ENCODE data around the gene DAG1. TPM values are rescaled to one million over a fixed set of nuclear protein-coding genes. Genes with fewer than 3 reads are reported as not detected.

DAG1 gene
- total RNA-seq, 5 donors from 2014 or later (not counting 1 experiment from before 2014, with no cell fraction given): 16.5 to 19.4 (median 18.1) TPM

DNA sequence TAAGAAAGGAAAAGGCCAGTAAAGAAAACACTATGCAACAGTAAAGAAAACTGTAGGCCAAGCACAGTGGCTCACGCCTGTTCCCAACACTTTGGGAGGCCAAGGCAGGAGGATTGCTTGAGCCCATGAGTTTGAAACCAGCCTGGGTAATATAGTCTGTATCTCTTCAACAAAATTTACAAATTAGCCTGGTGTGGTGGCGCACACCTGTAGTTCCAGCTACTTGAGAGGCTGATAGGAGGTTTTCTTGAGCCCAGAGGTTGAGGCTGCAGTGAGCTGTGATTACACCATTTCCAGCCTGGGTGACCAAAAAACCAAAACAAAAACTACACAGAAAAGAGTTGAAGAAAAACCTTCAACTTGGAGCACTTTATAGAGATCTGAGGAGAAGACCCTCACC lies 31.8 kb downstream of the DAG1 start:
- Histone ChIP-seq H3K27me3 (replicated peaks in 1 of 2; ENCODE audit: control insufficient read depth in 2 of 2, extremely low read depth in 1 of 2, insufficient read depth in 2 of 2, low read length in 1 of 2) (no peaks in the 10 kb centered on the region), H3K9me3 (no peaks in the 10 kb centered on the region), H3K4me1 (ENCODE audit: control insufficient read depth in 1 of 2, extremely low read depth in 1 of 2, insufficient read depth in 2 of 2, low read length in 2 of 2) (peaks cover 0 to 2% of the 10 kb centered on the region in 2 experiments), H3K27ac (ENCODE audit: low read length) (no peak overlapping the region), H3K4me3 (ENCODE audit: control insufficient read depth in 1 of 2, extremely low read depth in 1 of 2, low read length in 1 of 2) (no peak overlapping the region), H3K36me3 (ENCODE audit: control insufficient read depth in 2 of 2, extremely low read depth in 1 of 2, insufficient read depth in 1 of 2, low read length in 1 of 2) (no peaks in the 10 kb centered on the region)
- H3K36me3 Mint-ChIP-seq: peaks cover 10% of the 10 kb centered on the region
- no peaks in the 10 kb centered on the region for H3K27me3 Mint-ChIP-seq
- POLR2A ChIA-PET: no interaction called here
- H3K4me1 Mint-ChIP-seq: peaks cover 20 to 29% (median 27%) of the 10 kb centered on the region in 3 donors
- CTCF ChIA-PET: no interaction called here
- no peaks in the 10 kb centered on the region for H3K9me3 Mint-ChIP-seq
- no peak overlapping the region for H3K4me3 Mint-ChIP-seq
- no peak for DNase-seq
- H3K27ac Mint-ChIP-seq: peak overlapping the region in 1 of 2 donors; percentile 34
- WGBS (ENCODE audit: insufficient coverage): 100% methylated on average over 1 of the region's 2 CpGs
- no peak for ATAC-seq (replicated peaks in 1 of 4)

DNA sequence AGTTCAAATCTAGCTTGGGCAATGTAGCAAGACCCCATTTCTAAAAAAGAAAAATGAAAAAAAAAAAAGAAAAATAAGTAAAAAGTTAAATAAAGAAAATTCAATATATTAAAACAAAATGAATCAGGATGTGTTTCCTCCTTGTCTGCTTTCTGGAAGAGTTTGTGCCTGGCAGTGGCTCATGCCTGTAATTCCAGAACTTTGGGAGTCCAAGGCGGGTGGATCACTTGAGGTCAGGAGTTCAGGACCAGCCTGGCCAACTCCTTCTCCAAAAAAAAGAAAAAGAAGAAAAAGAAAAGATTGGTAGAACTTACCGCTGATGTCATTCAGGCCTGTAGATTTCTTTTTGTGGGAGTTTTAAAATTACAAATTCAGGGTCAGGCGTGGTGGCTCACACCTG lies 36.8 kb downstream of the DAG1 start:
- H3K27me3 ChIP-seq (replicated peaks in 1 of 2; ENCODE audit: control insufficient read depth in 2 of 2, extremely low read depth in 1 of 2, insufficient read depth in 2 of 2, low read length in 1 of 2): no peaks in the 10 kb centered on the region
- Mint-ChIP-seq H3K4me3 (no peak overlapping the region), H3K4me1 (peaks cover 13 to 17% (median 14%) of the 10 kb centered on the region in 3 donors), H3K27ac (no peak overlapping the region), H3K36me3 (peaks cover 24% of the 10 kb centered on the region), H3K9me3 (no peaks in the 10 kb centered on the region), H3K27me3 (no peaks in the 10 kb centered on the region)
- no peaks in the 10 kb centered on the region for H3K9me3 ChIP-seq
- H3K36me3 ChIP-seq (ENCODE audit: control insufficient read depth in 2 of 2, extremely low read depth in 1 of 2, insufficient read depth in 1 of 2, low read length in 1 of 2): peaks cover 11 to 17% of the 10 kb centered on the region in 2 donors
- H3K4me3 ChIP-seq (ENCODE audit: control insufficient read depth in 1 of 2, extremely low read depth in 1 of 2, low read length in 1 of 2): no peak overlapping the region
- no CpG with 5 or more reads among the region's 3 CpGs for WGBS (ENCODE audit: insufficient coverage)
- POLR2A ChIA-PET: no interaction called here
- CTCF ChIA-PET: no interaction called here
- no peak for DNase-seq
- no peaks in the 10 kb centered on the region for H3K4me1 ChIP-seq (ENCODE audit: control insufficient read depth in 1 of 2, extremely low read depth in 1 of 2, insufficient read depth in 2 of 2, low read length in 2 of 2)
- ATAC-seq (replicated peaks in 1 of 4): no peak
- H3K27ac ChIP-seq (ENCODE audit: low read length): no peak overlapping the region

DNA sequence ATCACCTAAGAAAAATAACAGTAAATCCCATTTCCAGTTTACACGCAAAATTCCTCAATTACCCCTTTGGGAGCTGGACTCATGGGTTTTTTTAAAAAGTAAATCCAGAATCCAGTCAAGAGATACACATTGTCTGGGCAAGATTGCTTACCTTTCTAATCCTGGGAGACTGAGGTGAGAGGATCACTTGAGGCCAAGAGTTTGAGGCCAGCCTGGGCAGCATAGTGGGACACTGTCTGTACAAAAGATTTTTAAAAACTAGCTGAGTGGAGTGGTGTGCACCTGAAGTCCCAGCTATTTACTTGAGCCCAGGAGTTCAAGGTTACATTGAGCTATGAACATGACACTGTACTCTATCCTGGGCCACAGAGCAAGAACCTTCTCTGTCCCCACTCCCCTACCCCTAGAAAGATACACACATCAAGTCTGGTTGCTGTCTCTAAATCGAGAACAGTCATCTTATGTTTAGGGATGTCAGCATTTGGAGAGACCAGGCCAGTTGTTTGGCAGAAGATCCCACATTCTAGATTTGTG lies 39.0 kb downstream of the DAG1 start:
- H3K4me1 ChIP-seq (ENCODE audit: control insufficient read depth in 1 of 2, extremely low read depth in 1 of 2, insufficient read depth in 2 of 2, low read length in 2 of 2): no peaks in the 10 kb centered on the region
- no peaks in the 10 kb centered on the region for H3K9me3 Mint-ChIP-seq
- no peak overlapping the region for H3K4me3 Mint-ChIP-seq
- DNase-seq (no peak), ATAC-seq (replicated peaks in 1 of 4) (no peak)
- H3K27me3 ChIP-seq (replicated peaks in 1 of 2; ENCODE audit: control insufficient read depth in 2 of 2, extremely low read depth in 1 of 2, insufficient read depth in 2 of 2, low read length in 1 of 2): no peaks in the 10 kb centered on the region
- H3K27me3 Mint-ChIP-seq: no peaks in the 10 kb centered on the region
- peaks cover 27% of the 10 kb centered on the region for H3K36me3 Mint-ChIP-seq
- no peaks in the 10 kb centered on the region for H3K9me3 ChIP-seq
- CTCF ChIA-PET: no interaction called here
- no peak overlapping the region for H3K4me3 ChIP-seq (ENCODE audit: control insufficient read depth in 1 of 2, extremely low read depth in 1 of 2, low read length in 1 of 2)
- H3K27ac ChIP-seq (ENCODE audit: low read length): no peak overlapping the region
- H3K36me3 ChIP-seq (ENCODE audit: control insufficient read depth in 2 of 2, extremely low read depth in 1 of 2, insufficient read depth in 1 of 2, low read length in 1 of 2): peaks cover 11 to 31% of the 10 kb centered on the region in 2 donors
- H3K27ac Mint-ChIP-seq: no peak overlapping the region
- POLR2A ChIA-PET: interaction anchor here in 1 of 2 donors (0.7 kb wide), 1 partner anchor 58 kb away, joined by 3 read pairs; no protein-coding TSS in a partner anchor
- peaks cover 4 to 11% (median 6%) of the 10 kb centered on the region in 3 donors for H3K4me1 Mint-ChIP-seq
- WGBS (ENCODE audit: insufficient coverage): no CpG with 5 or more reads among the region's 2 CpGs

DNA sequence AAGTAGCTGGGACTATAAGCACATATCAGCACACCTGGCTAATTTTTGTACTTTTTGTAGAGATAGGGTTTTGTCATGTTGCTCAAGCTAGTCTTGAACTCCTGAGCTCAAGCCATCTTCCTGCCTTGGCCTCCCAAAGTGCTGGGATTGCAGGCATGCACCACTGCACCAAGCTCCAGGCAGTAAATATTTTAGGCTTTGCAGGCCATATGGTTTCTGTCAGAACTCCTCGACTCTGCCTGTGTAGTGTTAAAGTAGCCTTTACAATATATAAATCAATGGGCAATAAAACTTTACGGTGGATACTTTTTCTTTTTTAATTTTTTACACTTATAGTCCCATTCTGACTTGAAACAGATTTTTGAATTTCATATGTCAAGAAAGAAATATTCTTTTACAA lies 41.6 kb downstream of the DAG1 start:
- no peak overlapping the region for H3K4me3 ChIP-seq (ENCODE audit: control insufficient read depth in 1 of 2, extremely low read depth in 1 of 2, low read length in 1 of 2)
- ChIA-PET CTCF (interaction anchor here in 1 of 2 donors (0.7 kb wide), 1 partner anchor 188 kb away, joined by 4 read pairs; no protein-coding TSS in a partner anchor), POLR2A (no interaction called here)
- no peaks in the 10 kb centered on the region for H3K9me3 ChIP-seq
- WGBS (ENCODE audit: insufficient coverage): no CpG with 5 or more reads among the region's 2 CpGs
- Mint-ChIP-seq H3K4me3 (no peak overlapping the region), H3K4me1 (peaks cover 4 to 15% (median 9%) of the 10 kb centered on the region in 3 donors), H3K27ac (no peak overlapping the region), H3K27me3 (no peaks in the 10 kb centered on the region), H3K36me3 (peaks cover 42% of the 10 kb centered on the region), H3K9me3 (no peaks in the 10 kb centered on the region)
- H3K36me3 ChIP-seq (ENCODE audit: control insufficient read depth in 2 of 2, extremely low read depth in 1 of 2, insufficient read depth in 1 of 2, low read length in 1 of 2): peaks cover 11 to 34% of the 10 kb centered on the region in 2 donors
- ATAC-seq (replicated peaks in 1 of 4) (no peak), DNase-seq (no peak)
- H3K27ac ChIP-seq (ENCODE audit: low read length): no peak overlapping the region
- H3K27me3 ChIP-seq (replicated peaks in 1 of 2; ENCODE audit: control insufficient read depth in 2 of 2, extremely low read depth in 1 of 2, insufficient read depth in 2 of 2, low read length in 1 of 2): no peaks in the 10 kb centered on the region
- H3K4me1 ChIP-seq (ENCODE audit: control insufficient read depth in 1 of 2, extremely low read depth in 1 of 2, insufficient read depth in 2 of 2, low read length in 2 of 2): no peaks in the 10 kb centered on the region

DNA sequence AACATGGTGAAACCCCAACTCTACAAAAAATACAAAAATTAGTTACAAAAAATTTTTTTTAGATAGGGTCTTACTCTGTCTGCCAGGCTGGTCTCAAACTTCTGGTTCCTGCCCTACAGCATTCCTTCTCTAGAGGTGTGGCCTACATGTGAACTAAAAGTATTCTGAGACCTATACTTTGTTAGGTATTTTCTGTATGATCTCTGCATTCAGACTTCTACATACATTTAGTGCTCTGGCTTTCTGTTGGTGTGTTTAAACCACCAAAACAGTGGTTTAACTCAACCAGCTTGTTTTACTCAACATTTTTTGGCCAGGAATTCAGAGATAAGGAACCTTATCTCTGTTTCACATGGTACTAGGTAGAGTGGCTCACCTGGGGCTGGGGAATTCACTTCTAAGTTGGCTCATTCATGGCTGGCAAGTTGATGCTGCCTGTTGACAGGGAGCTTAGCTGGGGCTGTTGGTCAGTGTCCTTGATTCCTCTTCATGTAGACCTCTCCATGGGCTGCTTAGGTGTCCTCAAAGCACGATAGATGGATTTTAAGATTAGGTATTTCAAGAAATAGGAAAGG lies 42.8 kb downstream of the DAG1 start:
- no CpG with 5 or more reads among the region's 1 CpG for WGBS (ENCODE audit: insufficient coverage)
- CTCF ChIA-PET: no interaction called here
- no peak overlapping the region for H3K27ac Mint-ChIP-seq
- Histone ChIP-seq H3K4me3 (ENCODE audit: control insufficient read depth in 1 of 2, extremely low read depth in 1 of 2, low read length in 1 of 2) (no peak overlapping the region), H3K9me3 (no peaks in the 10 kb centered on the region), H3K36me3 (ENCODE audit: control insufficient read depth in 2 of 2, extremely low read depth in 1 of 2, insufficient read depth in 1 of 2, low read length in 1 of 2) (peaks cover 13 to 37% of the 10 kb centered on the region in 2 donors), H3K4me1 (ENCODE audit: control insufficient read depth in 1 of 2, extremely low read depth in 1 of 2, insufficient read depth in 2 of 2, low read length in 2 of 2) (no peaks in the 10 kb centered on the region), H3K27me3 (replicated peaks in 1 of 2; ENCODE audit: control insufficient read depth in 2 of 2, extremely low read depth in 1 of 2, insufficient read depth in 2 of 2, low read length in 1 of 2) (no peaks in the 10 kb centered on the region), H3K27ac (ENCODE audit: low read length) (no peak overlapping the region)
- no peaks in the 10 kb centered on the region for H3K27me3 Mint-ChIP-seq
- H3K4me1 Mint-ChIP-seq: peaks cover 7 to 19% (median 8%) of the 10 kb centered on the region in 3 donors
- no peaks in the 10 kb centered on the region for H3K9me3 Mint-ChIP-seq
- no peak overlapping the region for H3K4me3 Mint-ChIP-seq
- POLR2A ChIA-PET: interaction anchor here in 1 of 2 donors (0.6 kb wide), 1 partner anchor 901 kb away, joined by 3 read pairs; no protein-coding TSS in a partner anchor
- peaks cover 50% of the 10 kb centered on the region for H3K36me3 Mint-ChIP-seq
- ATAC-seq (replicated peaks in 1 of 4) (no peak), DNase-seq (no peak)

DNA sequence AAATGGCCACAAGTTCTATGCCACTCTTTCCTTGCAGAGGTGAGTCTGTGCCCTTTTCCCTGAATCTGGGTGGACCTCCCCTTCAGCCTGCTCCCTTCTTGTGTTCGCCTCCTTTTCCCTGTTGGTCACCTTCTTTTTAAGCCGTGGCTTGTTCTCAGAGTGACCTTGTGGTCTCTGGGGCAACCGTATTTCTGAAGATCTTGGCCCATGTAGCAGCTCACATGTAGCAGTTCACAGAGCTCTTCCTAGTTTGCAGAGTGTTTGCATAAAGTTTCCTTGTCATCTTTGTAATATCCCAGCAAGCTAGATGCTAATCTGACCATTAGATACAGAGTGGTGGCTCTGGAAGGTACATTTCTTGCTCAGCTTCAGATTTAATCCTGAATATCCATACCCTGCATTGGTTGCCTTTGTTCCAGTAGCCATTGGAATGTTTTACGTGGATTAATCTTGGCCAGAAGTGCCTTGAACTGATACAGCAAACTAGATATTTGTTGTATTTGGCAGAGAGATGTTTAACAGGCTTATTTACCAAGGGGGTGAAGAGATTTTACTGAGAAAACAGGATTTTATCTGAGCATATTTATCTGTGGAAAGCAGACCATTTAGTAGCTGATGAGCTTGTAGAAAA lies 43.5 kb downstream of the DAG1 start:
- WGBS (ENCODE audit: insufficient coverage): 100% methylated on average over 2 of the region's 4 CpGs
- no peaks in the 10 kb centered on the region for H3K9me3 Mint-ChIP-seq
- H3K4me3 ChIP-seq (ENCODE audit: control insufficient read depth in 1 of 2, extremely low read depth in 1 of 2, low read length in 1 of 2): no peak overlapping the region
- no peak overlapping the region for H3K27ac Mint-ChIP-seq
- H3K4me1 Mint-ChIP-seq: peaks cover 7 to 15% (median 8%) of the 10 kb centered on the region in 3 donors
- POLR2A ChIA-PET: interaction anchor here in 1 of 2 donors (0.6 kb wide), 1 partner anchor 901 kb away, joined by 3 read pairs; no protein-coding TSS in a partner anchor
- no peak overlapping the region for H3K27ac ChIP-seq (ENCODE audit: low read length)
- H3K36me3 ChIP-seq (ENCODE audit: control insufficient read depth in 2 of 2, extremely low read depth in 1 of 2, insufficient read depth in 1 of 2, low read length in 1 of 2): peaks cover 13 to 39% of the 10 kb centered on the region in 2 donors
- H3K27me3 Mint-ChIP-seq: no peaks in the 10 kb centered on the region
- no peak overlapping the region for H3K4me3 Mint-ChIP-seq
- no peaks in the 10 kb centered on the region for H3K4me1 ChIP-seq (ENCODE audit: control insufficient read depth in 1 of 2, extremely low read depth in 1 of 2, insufficient read depth in 2 of 2, low read length in 2 of 2)
- CTCF ChIA-PET: no interaction called here
- H3K36me3 Mint-ChIP-seq: peaks cover 54% of the 10 kb centered on the region
- ATAC-seq (replicated peaks in 1 of 4) (no peak), DNase-seq (no peak)
- no peaks in the 10 kb centered on the region for H3K27me3 ChIP-seq (replicated peaks in 1 of 2; ENCODE audit: control insufficient read depth in 2 of 2, extremely low read depth in 1 of 2, insufficient read depth in 2 of 2, low read length in 1 of 2)
- H3K9me3 ChIP-seq: no peaks in the 10 kb centered on the region
